HCT116 (cell line): ENCODE measurements around the gene THRB. TPM values are rescaled to one million over a fixed set of nuclear protein-coding genes. Genes with fewer than 3 reads are reported as not detected.

Source experiments
- ATAC-seq: fragments of 200-7000 bp; cut with Tn5 transposase; 2 replicates; pipeline ENCODE4 v1.9.1; 2020; ENCODE audit warnings: mild to moderate bottlenecking, moderate library complexity
- BruUV-seq: library from RNA; stranded (reverse); fragments of 400-500 nt; replicated peaks from 2 replicates; lab custom pipeline; 2021; lab: Mats Ljungman, UMichigan
- CTCF ChIA-PET: fragments of 300-600 bp; sonication (Branson Sonifier 250); formaldehyde crosslinking; loops from one replicate; lab custom pipeline; 2021; ENCODE audit warnings: antibody characterized with exemption; lab: Charles Lee
- POLR2A ChIA-PET: fragments of 300-600, 350-600 bp; sonication (Branson Sonifier 250); formaldehyde crosslinking; loops from one replicate; lab custom pipeline; 2021; ENCODE audit warnings: antibody characterized with exemption; lab: Charles Lee
- RAD21 ChIA-PET, 2 experiments: fragments of 300-600 bp; sonication (Branson Sonifier 250); formaldehyde crosslinking; loops; one replicate each; lab custom pipeline; 2023; ENCODE audit warnings: low total read pairs in 2 of 2; ENCODE audit not compliant: uncharacterized antibody in 2 of 2, unreplicated experiment in 2 of 2, low non-redundant PET in 1 of 2; lab: Charles Lee
- DNase-seq: peaks from one replicate; pipeline ENCODE4 v3.0.0-alpha.2; 2010; ENCODE audit warnings: low read depth, low spot score
- H2AFZ ChIP-seq: fragments of 200-600 bp; shearing (Covaris generic), sonication (generic); 2 replicates; pipeline ENCODE4 v1.6.1; 2017; ENCODE audit warnings: low read depth, mixed run types, mixed read lengths, antibody characterized with exemption, low read length; ENCODE audit not compliant: poor library complexity, severe bottlenecking
- H3K27ac ChIP-seq: 2 replicates; pipeline ENCODE4 v1.5.1; 2012; ENCODE audit warnings: low read depth, low read length
- H3K27me3 ChIP-seq: fragments of 200-600 bp; sonication (generic); 2 replicates; pipeline ENCODE4 v1.6.1; 2016; ENCODE audit warnings: mixed run types, low read length, mixed read lengths; ENCODE audit not compliant: insufficient read depth
- H3K36me3 ChIP-seq, 2 experiments: fragments of 200-500 bp in 1 of 2; fragments of 200-600 bp in 1 of 2; sonication (Bioruptor generic) in 1 of 2; sonication (generic) in 1 of 2; 2 replicates each; pipeline versions ENCODE4 v1.5.1 to v1.6.1; 2014 to 2016; ENCODE audit warnings: low read length in 2 of 2, inconsistent platforms in 1 of 2, mixed read lengths in 1 of 2, mixed run types in 1 of 2; ENCODE audit not compliant: insufficient read depth in 2 of 2, control insufficient read depth in 1 of 2
- H3K4me1 ChIP-seq, 2 experiments: fragments of 200-600 bp in 1 of 2; sonication (generic) in 1 of 2; 2 replicates each; pipeline versions ENCODE4 v1.5.1 to v1.6.1; 2012 to 2017; ENCODE audit warnings: low read length in 2 of 2, inconsistent platforms in 1 of 2, mild to moderate bottlenecking in 1 of 2, mixed read lengths in 1 of 2, mixed run types in 1 of 2, moderate library complexity in 1 of 2; ENCODE audit not compliant: insufficient read depth in 2 of 2, control insufficient read depth in 1 of 2
- H3K4me2 ChIP-seq: fragments of 200-600 bp; sonication (generic); 2 replicates; pipeline ENCODE4 v1.6.1; 2017; ENCODE audit warnings: mixed run types, low read length, mixed read lengths
- H3K4me3 ChIP-seq, 2 experiments: fragments of 200-600 bp in 1 of 2; sonication (generic) in 1 of 2; replicated peaks in 1 of 2; 2 replicates each; pipeline ENCODE4 v1.5.1; 2011 to 2016; ENCODE audit warnings: low read length in 2 of 2, control low read depth in 1 of 2, low read depth in 1 of 2, mild to moderate bottlenecking in 1 of 2, mixed read lengths in 1 of 2, mixed run types in 1 of 2
- H3K79me2 ChIP-seq: fragments of 200-600 bp; sonication (generic); 2 replicates; pipeline ENCODE4 v1.6.1; 2017; ENCODE audit warnings: mild to moderate bottlenecking, mixed run types, low read length, moderate library complexity, mixed read lengths; ENCODE audit not compliant: insufficient read depth
- H3K9ac ChIP-seq: fragments of 200-600 bp; sonication (generic); 2 replicates; pipeline ENCODE4 v1.6.1; 2016; ENCODE audit warnings: low read length, mixed read lengths
- H3K9me2 ChIP-seq: fragments of 200-600 bp; sonication (generic), shearing (Covaris generic); 2 replicates; pipeline ENCODE4 v1.6.1; 2017; ENCODE audit warnings: mixed run types, mild to moderate bottlenecking, moderate library complexity; ENCODE audit not compliant: insufficient read depth
- H3K9me3 ChIP-seq, 2 experiments: fragments of 200-500 bp in 1 of 2; fragments of 200-600 bp in 1 of 2; sonication (Bioruptor generic) in 1 of 2; sonication (generic) in 1 of 2; 2 replicates each; pipeline ENCODE4 v1.6.1; 2014 to 2017; ENCODE audit warnings: low read length in 2 of 2, mixed read lengths in 2 of 2, inconsistent platforms in 1 of 2, low read depth in 1 of 2, mild to moderate bottlenecking in 1 of 2, mixed run types in 1 of 2, moderate library complexity in 1 of 2; ENCODE audit not compliant: control insufficient read depth in 1 of 2, insufficient read depth in 1 of 2
- H4K20me1 ChIP-seq: fragments of 200-600 bp; sonication (generic), shearing (Covaris generic); 2 replicates; pipeline ENCODE4 v1.6.1; 2017; ENCODE audit warnings: mixed run types, mild to moderate bottlenecking, moderate library complexity; ENCODE audit not compliant: insufficient read depth
- ELF1 ChIP-seq: IDR thresholded peaks from 2 replicates; pipeline ENCODE4 v1.6.1; 2012; ENCODE audit warnings: low read depth, borderline replicate concordance
- EZH2 ChIP-seq: fragments of 200-600 bp; sonication (generic); IDR thresholded peaks from 2 replicates; pipeline ENCODE4 v1.6.1; 2017; ENCODE audit warnings: antibody characterized with exemption, mixed run types
- JUND ChIP-seq: IDR thresholded peaks from 2 replicates; pipeline ENCODE4 v1.6.1; 2012
- POLR2A ChIP-seq: IDR thresholded peaks from 2 replicates; pipeline ENCODE4 v1.7.0; 2011; ENCODE audit warnings: borderline replicate concordance; ENCODE audit not compliant: insufficient read depth, insufficient read length; ENCODE audit errors: extremely low read depth
- RAD21 ChIP-seq: IDR thresholded peaks from 2 replicates; pipeline ENCODE4 v1.6.1; 2012; ENCODE audit warnings: low read depth, mild to moderate bottlenecking
- SP1 ChIP-seq: IDR thresholded peaks from 2 replicates; pipeline ENCODE4 v1.6.1; 2012; ENCODE audit warnings: low read depth
- SRF ChIP-seq: IDR thresholded peaks from 2 replicates; pipeline ENCODE4 v1.6.1; 2012; ENCODE audit warnings: low read depth
- ZBTB33 ChIP-seq: IDR thresholded peaks from 2 replicates; pipeline ENCODE4 v1.6.1; 2011; ENCODE audit warnings: mild to moderate bottlenecking, low read length, moderate library complexity; ENCODE audit not compliant: insufficient replicate concordance; ENCODE audit errors: extremely low read depth
- intact Hi-C: fragments of 100-400 bp; cut with micrococcal nuclease; formaldehyde crosslinking; loops from 2 replicates; pipeline ENCODE4 v1.10.0; 2022
- total RNA-seq: library from RNA; stranded (reverse); gene quantifications from one replicate; pipeline ENCODE4 v1.2.1, GENCODE V29; 2021; ENCODE audit not compliant: unreplicated experiment
- TF ChIP-seq, protein P1 (sequence below): IDR thresholded peaks from 2 replicates; pipeline ENCODE4 v1.6.1; 2012; ENCODE audit warnings: low read depth

The THRB gene
- total RNA-seq, 1 experiment from 2014 or later, result 2.5 TPM

DNA sequence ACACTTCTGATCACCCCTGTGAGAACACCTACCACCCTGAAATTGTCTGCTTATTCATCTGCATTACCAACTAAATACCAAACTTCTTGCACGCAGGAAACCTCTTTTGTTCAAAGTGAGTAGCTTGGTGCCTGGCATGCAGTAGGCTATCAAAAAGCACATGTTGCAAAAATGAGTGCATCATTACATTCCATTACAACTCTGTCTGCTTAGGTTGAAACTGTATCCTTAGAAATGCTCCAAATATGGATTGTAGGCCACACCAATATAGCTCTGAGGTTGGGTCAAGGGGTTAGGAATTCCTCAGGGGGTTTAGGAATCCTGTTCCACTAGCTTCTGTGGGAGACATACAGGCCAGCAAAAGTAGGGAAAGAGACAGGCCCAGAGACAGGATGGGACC, 107.2 kb downstream of the THRB start (continued):
- no peak for TF ChIP-seq ZBTB33
- no peak for TF ChIP-seq RAD21
- TF ChIP-seq JUND, result no peak
- TF ChIP-seq ELF1, result no peak

GRCh38 chr3:24387000-24387399, 107.7 kb downstream of the THRB start:
- H3K9me3 ChIP-seq, result no peaks in the 10 kb centered on the region
- BruUV-seq, result no TSS peak
- RAD21 ChIA-PET, result no interaction called here
- intact Hi-C loops, result no loop called here
- H3K4me3 ChIP-seq, result no peak overlapping the region
- POLR2A ChIA-PET, result no interaction called here
- no peaks in the 10 kb centered on the region for H3K27me3 ChIP-seq
- H2AFZ ChIP-seq, result no peak overlapping the region
- no peak overlapping the region for H3K27ac ChIP-seq
- no peaks in the 10 kb centered on the region for H3K9me2 ChIP-seq
- no peak overlapping the region for H3K4me2 ChIP-seq
- CTCF ChIA-PET, result no interaction called here
- TF ChIP-seq SRF (no peak), EZH2 (no peak), RAD21 (no peak), ZBTB33 (no peak), SP1 (no peak), POLR2A (no peak)
- TF ChIP-seq, protein P1, sequence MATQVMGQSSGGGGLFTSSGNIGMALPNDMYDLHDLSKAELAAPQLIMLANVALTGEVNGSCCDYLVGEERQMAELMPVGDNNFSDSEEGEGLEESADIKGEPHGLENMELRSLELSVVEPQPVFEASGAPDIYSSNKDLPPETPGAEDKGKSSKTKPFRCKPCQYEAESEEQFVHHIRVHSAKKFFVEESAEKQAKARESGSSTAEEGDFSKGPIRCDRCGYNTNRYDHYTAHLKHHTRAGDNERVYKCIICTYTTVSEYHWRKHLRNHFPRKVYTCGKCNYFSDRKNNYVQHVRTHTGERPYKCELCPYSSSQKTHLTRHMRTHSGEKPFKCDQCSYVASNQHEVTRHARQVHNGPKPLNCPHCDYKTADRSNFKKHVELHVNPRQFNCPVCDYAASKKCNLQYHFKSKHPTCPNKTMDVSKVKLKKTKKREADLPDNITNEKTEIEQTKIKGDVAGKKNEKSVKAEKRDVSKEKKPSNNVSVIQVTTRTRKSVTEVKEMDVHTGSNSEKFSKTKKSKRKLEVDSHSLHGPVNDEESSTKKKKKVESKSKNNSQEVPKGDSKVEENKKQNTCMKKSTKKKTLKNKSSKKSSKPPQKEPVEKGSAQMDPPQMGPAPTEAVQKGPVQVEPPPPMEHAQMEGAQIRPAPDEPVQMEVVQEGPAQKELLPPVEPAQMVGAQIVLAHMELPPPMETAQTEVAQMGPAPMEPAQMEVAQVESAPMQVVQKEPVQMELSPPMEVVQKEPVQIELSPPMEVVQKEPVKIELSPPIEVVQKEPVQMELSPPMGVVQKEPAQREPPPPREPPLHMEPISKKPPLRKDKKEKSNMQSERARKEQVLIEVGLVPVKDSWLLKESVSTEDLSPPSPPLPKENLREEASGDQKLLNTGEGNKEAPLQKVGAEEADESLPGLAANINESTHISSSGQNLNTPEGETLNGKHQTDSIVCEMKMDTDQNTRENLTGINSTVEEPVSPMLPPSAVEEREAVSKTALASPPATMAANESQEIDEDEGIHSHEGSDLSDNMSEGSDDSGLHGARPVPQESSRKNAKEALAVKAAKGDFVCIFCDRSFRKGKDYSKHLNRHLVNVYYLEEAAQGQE, result no peak
- TF ChIP-seq, all 23 proteins: peak for 0
- DNase-seq, result no peak
- Histone ChIP-seq H3K36me3 (no peaks in the 10 kb centered on the region), H3K4me1 (0 out of 4 replicates have a peak, but pooled peaks cover 0 to 6% of the 10 kb centered on the region in 2 experiments), H3K9ac (no peak overlapping the region), H4K20me1 (no peaks in the 10 kb centered on the region), H3K79me2 (no peaks in the 10 kb centered on the region)
- ATAC-seq, result no peak
